ENCODE measurements around the gene RASEF.

RASEF gene

GRCh38 chr9:83056174-83056573 lies 6.8 kb downstream of the RASEF start:
- DNase-seq (ENCODE audit: low spot score): no peak

GRCh38 chr9:83047839-83048775 lies 14.8 kb downstream of the RASEF start:
- DNase-seq (ENCODE audit: low spot score): no peak

GRCh38 chr9:83043597-83043996 lies 19.3 kb downstream of the RASEF start:
- DNase-seq (ENCODE audit: low spot score): no peak

- DNase-seq (ENCODE audit: low spot score): no peak
Measured at GRCh38 chr9:83041771-83042170, 21.2 kb downstream of the RASEF start.

GRCh38 chr9:83039303-83039702 lies 23.6 kb downstream of the RASEF start:
- DNase-seq (ENCODE audit: low spot score): no peak

- no peak for DNase-seq (ENCODE audit: low spot score)
Measured at GRCh38 chr9:83036043-83036442, 26.9 kb downstream of the RASEF start.

GRCh38 chr9:83035143-83035542 lies 27.8 kb downstream of the RASEF start:
- DNase-seq (ENCODE audit: low spot score): no peak

- DNase-seq (ENCODE audit: low spot score): no peak
Measured at GRCh38 chr9:83034587-83034986, 28.4 kb downstream of the RASEF start.

- no peak for DNase-seq (ENCODE audit: low spot score)
Measured at GRCh38 chr9:83034026-83034425, 28.9 kb downstream of the RASEF start.

GRCh38 chr9:83032065-83032625 lies 30.8 kb downstream of the RASEF start:
- no peak for DNase-seq (ENCODE audit: low spot score)

GRCh38 chr9:83030391-83031107 lies 32.4 kb downstream of the RASEF start:
- no peak for DNase-seq (ENCODE audit: low spot score)

GRCh38 chr9:83029531-83030137 lies 33.3 kb downstream of the RASEF start:
- no peak for DNase-seq (ENCODE audit: low spot score)

- no peak for DNase-seq (ENCODE audit: low spot score)
Measured at GRCh38 chr9:83027153-83027891, 35.6 kb downstream of the RASEF start.

- DNase-seq (ENCODE audit: low spot score): no peak
Measured at GRCh38 chr9:83024506-83025125, 38.3 kb downstream of the RASEF start.

GRCh38 chr9:83023151-83023550 lies 39.8 kb downstream of the RASEF start:
- no peak for DNase-seq (ENCODE audit: low spot score)

- no peak for DNase-seq (ENCODE audit: low spot score)
Measured at GRCh38 chr9:83020864-83021263, 42.1 kb downstream of the RASEF start.

GRCh38 chr9:83020327-83020726 lies 42.6 kb downstream of the RASEF start:
- DNase-seq (ENCODE audit: low spot score): no peak

GRCh38 chr9:83019246-83019645 lies 43.7 kb downstream of the RASEF start:
- DNase-seq (ENCODE audit: low spot score): no peak

- no peak for DNase-seq (ENCODE audit: low spot score)
Measured at GRCh38 chr9:83015897-83016296, 47.0 kb downstream of the RASEF start.

- DNase-seq (ENCODE audit: low spot score): no peak
Measured at GRCh38 chr9:83013867-83014605, 48.9 kb downstream of the RASEF start.
